Caco-2 (cell line): ENCODE measurements around the gene MECR. TPM values are rescaled to one million over a fixed set of nuclear protein-coding genes. Genes with fewer than 3 reads are reported as not detected.
A peak's percentile ranks its signal among the peaks of the same experiment; 100 is the strongest.

ENCODE experiments used
- BruUV-seq: library from RNA; stranded (reverse); fragments of 400-500 nt; replicated peaks from 2 replicates; lab custom pipeline; 2021; lab: Mats Ljungman, UMichigan
- CTCF ChIA-PET: fragments of 300-600 bp; sonication (Branson Sonifier 250); formaldehyde crosslinking; loops from one replicate; lab custom pipeline; 2022; ENCODE audit warnings: antibody characterized with exemption; lab: Charles Lee
- POLR2A ChIA-PET: fragments of 300-600 bp; sonication (Branson Sonifier 250); formaldehyde crosslinking; loops from one replicate; lab custom pipeline; 2022; ENCODE audit warnings: antibody characterized with exemption; lab: Charles Lee
- DNase-seq, 2 experiments: peaks; one replicate each; pipeline versions ENCODE4 v3.0.0 to v3.0.0-alpha.2; 2020 to 2022
- H3K27me3 ChIP-seq: replicated peaks from 2 replicates; pipeline ENCODE4 v1.6.0; 2011; ENCODE audit warnings: low read length; ENCODE audit not compliant: control insufficient read depth, insufficient read depth
- H3K36me3 ChIP-seq: 2 replicates; pipeline ENCODE4 v1.5.1; 2011; ENCODE audit warnings: low read length; ENCODE audit not compliant: control insufficient read depth, insufficient read depth
- H3K4me1 ChIP-seq: fragments of 250-450 bp; sonication (Bioruptor Pico); 2 replicates; pipeline ENCODE4 v1.5.1; 2020; ENCODE audit warnings: mild to moderate bottlenecking
- H3K4me3 ChIP-seq: 2 replicates; pipeline ENCODE4 v1.5.1; 2011; ENCODE audit warnings: low read depth, mild to moderate bottlenecking, control low read depth, low read length
- H3K9me3 ChIP-seq: fragments of 250-450 bp; sonication (Bioruptor Pico); 2 replicates; pipeline ENCODE4 v1.5.1; 2020; ENCODE audit warnings: mild to moderate bottlenecking, moderate library complexity
- H3K27ac Mint-ChIP-seq: one replicate; pipeline ENCODE4 v1.8.0; 2022; ENCODE audit warnings: mixed read lengths; ENCODE audit not compliant: unreplicated experiment
- H3K27me3 Mint-ChIP-seq: one replicate; pipeline ENCODE4 v1.8.0; 2022; ENCODE audit warnings: mixed read lengths; ENCODE audit not compliant: insufficient read depth, unreplicated experiment
- H3K36me3 Mint-ChIP-seq: one replicate; pipeline ENCODE4 v1.8.0; 2022; ENCODE audit warnings: mild to moderate bottlenecking, mixed read lengths; ENCODE audit not compliant: insufficient read depth, unreplicated experiment
- H3K4me1 Mint-ChIP-seq: one replicate; pipeline ENCODE4 v1.8.0; 2022; ENCODE audit warnings: low read depth, mixed read lengths; ENCODE audit not compliant: unreplicated experiment
- H3K4me3 Mint-ChIP-seq: one replicate; pipeline ENCODE4 v1.8.0; 2022; ENCODE audit warnings: mild to moderate bottlenecking, moderate library complexity, mixed read lengths; ENCODE audit not compliant: unreplicated experiment
- H3K9me3 Mint-ChIP-seq: one replicate; pipeline ENCODE4 v1.8.0; 2022; ENCODE audit warnings: mixed read lengths; ENCODE audit not compliant: unreplicated experiment
- CTCF ChIP-seq, 2 experiments: fragments of 200-600 bp in 1 of 2; IDR thresholded peaks; 1 replicate in 1 of 2; 2 replicates in 1 of 2; pipeline versions ENCODE4 v1.5.1 to v1.8.0; 2011 to 2022; ENCODE audit warnings: antibody characterized with exemption in 1 of 2, control low read depth in 1 of 2, inconsistent platforms in 1 of 2, low read depth in 1 of 2, low read length in 1 of 2, mild to moderate bottlenecking in 1 of 2, moderate library complexity in 1 of 2; ENCODE audit not compliant: insufficient read depth in 1 of 2, severe bottlenecking in 1 of 2, unreplicated experiment in 1 of 2
- intact Hi-C: fragments of 100-400 bp; cut with micrococcal nuclease; formaldehyde crosslinking; loops from one replicate; pipeline ENCODE4 v1.10.0; 2022; ENCODE audit not compliant: unreplicated experiment
- total RNA-seq: library from RNA; stranded (reverse); gene quantifications from 2 replicates; pipeline ENCODE4 v1.2.3, GENCODE V29; 2022

Gene MECR
- total RNA-seq, 1 experiment from 2014 or later: 23.1 TPM

- peaks cover 26% of the 10 kb centered on the region for H3K4me1 ChIP-seq
- intact Hi-C loops: loop anchor here (5.0 kb wide), 2 partner anchors 173 to 873 kb away; no protein-coding TSS in a partner anchor
- no peak overlapping the region for H3K4me3 ChIP-seq
- Mint-ChIP-seq H3K27me3 (peaks cover 5% of the 10 kb centered on the region), H3K4me3 (peak overlapping the region; percentile 82), H3K4me1 (peaks cover 11% of the 10 kb centered on the region), H3K9me3 (no peaks in the 10 kb centered on the region), H3K27ac (peak overlapping the region; percentile 71), H3K36me3 (peaks cover 19% of the 10 kb centered on the region)
- no peaks in the 10 kb centered on the region for H3K36me3 ChIP-seq
- CTCF ChIA-PET: interaction anchor here (0.6 to 1.0 kb wide), 2 partner anchors 20 to 1469 kb away, joined by 3 to 4 read pairs; no protein-coding TSS in a partner anchor
- no peak for TF ChIP-seq CTCF (IDR thresholded peaks at IDR 0.05; ENCODE audit: insufficient read depth in 1 of 2, low read depth in 1 of 2, low read length in 1 of 2, severe bottlenecking in 1 of 2, unreplicated experiment in 1 of 2)
- peak; percentile 83 to 90 for DNase-seq
- POLR2A ChIA-PET: interaction anchor here (0.6 to 1.2 kb wide), 2 partner anchors 32 to 158 kb away, joined by 3 to 5 read pairs; no protein-coding TSS in a partner anchor
- BruUV-seq: no TSS peak
- H3K27me3 ChIP-seq: no peaks in the 10 kb centered on the region
- H3K9me3 ChIP-seq: no peaks in the 10 kb centered on the region
Measured at GRCh38 chr1:29239142-29239541, 8.4 kb upstream of the MECR start.

GRCh38 chr1:29238620-29239002 lies 7.9 kb upstream of the MECR start:
- TF ChIP-seq CTCF (IDR thresholded peaks at IDR 0.05; ENCODE audit: insufficient read depth in 1 of 2, low read depth in 1 of 2, low read length in 1 of 2, severe bottlenecking in 1 of 2, unreplicated experiment in 1 of 2): no peak
- H3K4me3 Mint-ChIP-seq: peak overlapping the region; percentile 82
- H3K27me3 Mint-ChIP-seq: peaks cover 10% of the 10 kb centered on the region
- POLR2A ChIA-PET: interaction anchor here (1.2 kb wide), 1 partner anchor 33 kb away, joined by 5 read pairs; no protein-coding TSS in a partner anchor
- no peaks in the 10 kb centered on the region for H3K27me3 ChIP-seq
- H3K4me1 ChIP-seq: peaks cover 26% of the 10 kb centered on the region
- no TSS peak for BruUV-seq
- intact Hi-C loops: loop anchor here (5.0 kb wide), 2 partner anchors 174 to 874 kb away; no protein-coding TSS in a partner anchor
- H3K9me3 Mint-ChIP-seq: no peaks in the 10 kb centered on the region
- CTCF ChIA-PET: no interaction called here
- no peak for DNase-seq
- peak overlapping the region; percentile 66 for H3K4me3 ChIP-seq
- peaks cover 11% of the 10 kb centered on the region for H3K4me1 Mint-ChIP-seq
- H3K9me3 ChIP-seq: no peaks in the 10 kb centered on the region
- no peaks in the 10 kb centered on the region for H3K36me3 ChIP-seq
- H3K27ac Mint-ChIP-seq: peak overlapping the region; percentile 71
- H3K36me3 Mint-ChIP-seq: peaks cover 19% of the 10 kb centered on the region

GRCh38 chr1:29237852-29238619 lies 7.3 kb upstream of the MECR start:
- H3K27me3 ChIP-seq: no peaks in the 10 kb centered on the region
- H3K4me3 Mint-ChIP-seq: peak overlapping the region; percentile 82
- peak in 1 of 2 experiments; percentile 44 for DNase-seq
- H3K4me1 Mint-ChIP-seq: peaks cover 11% of the 10 kb centered on the region
- H3K4me3 ChIP-seq: peak overlapping the region; percentile 66
- no peaks in the 10 kb centered on the region for H3K9me3 ChIP-seq
- CTCF ChIA-PET: no interaction called here
- POLR2A ChIA-PET: no interaction called here
- peak overlapping the region; percentile 71 for H3K27ac Mint-ChIP-seq
- intact Hi-C loops: loop anchor here (2.0 to 5.0 kb wide), 5 partner anchors 33 to 874 kb away; no protein-coding TSS in a partner anchor
- no TSS peak for BruUV-seq
- peaks cover 11% of the 10 kb centered on the region for H3K27me3 Mint-ChIP-seq
- H3K36me3 Mint-ChIP-seq: peaks cover 19% of the 10 kb centered on the region
- peaks cover 26% of the 10 kb centered on the region for H3K4me1 ChIP-seq
- H3K9me3 Mint-ChIP-seq: no peaks in the 10 kb centered on the region
- no peaks in the 10 kb centered on the region for H3K36me3 ChIP-seq
- TF ChIP-seq CTCF (IDR thresholded peaks at IDR 0.05; ENCODE audit: insufficient read depth in 1 of 2, low read depth in 1 of 2, low read length in 1 of 2, severe bottlenecking in 1 of 2, unreplicated experiment in 1 of 2): no peak
